Measurements from ENCODE around the gene AFM.

Gene AFM

DNA sequence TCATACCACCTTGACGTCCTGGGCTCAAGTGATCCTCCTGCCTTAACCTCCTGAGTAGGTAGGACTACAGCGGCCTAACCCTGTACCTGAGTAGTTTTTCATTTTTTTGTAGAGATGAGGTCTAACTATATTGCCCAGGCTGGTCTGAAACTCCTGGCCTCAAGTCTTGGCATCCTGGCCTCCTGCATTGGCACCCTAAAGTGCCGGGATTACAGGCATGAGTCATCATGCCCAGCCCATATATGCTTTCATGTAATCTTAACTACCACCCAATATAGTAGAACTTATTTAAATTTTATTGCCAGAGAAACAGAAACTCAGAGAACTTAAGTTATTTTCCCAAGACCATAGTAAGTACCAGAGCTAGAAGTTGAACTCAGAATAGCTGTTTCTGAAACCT, 27.1 kb downstream of the AFM start:
- Histone ChIP-seq H3K4me3 (ENCODE audit: low read depth, low read length) (no peak overlapping the region), H3K27ac (no peak overlapping the region), H3K36me3 (no peaks in the 10 kb centered on the region), H3K27me3 (ENCODE audit: insufficient read depth, low read depth, severe bottlenecking) (no peaks in the 10 kb centered on the region), H3K9me3 (ENCODE audit: severe bottlenecking) (no peaks in the 10 kb centered on the region)
- no peak for DNase-seq
- TF ChIP-seq, protein P1, sequence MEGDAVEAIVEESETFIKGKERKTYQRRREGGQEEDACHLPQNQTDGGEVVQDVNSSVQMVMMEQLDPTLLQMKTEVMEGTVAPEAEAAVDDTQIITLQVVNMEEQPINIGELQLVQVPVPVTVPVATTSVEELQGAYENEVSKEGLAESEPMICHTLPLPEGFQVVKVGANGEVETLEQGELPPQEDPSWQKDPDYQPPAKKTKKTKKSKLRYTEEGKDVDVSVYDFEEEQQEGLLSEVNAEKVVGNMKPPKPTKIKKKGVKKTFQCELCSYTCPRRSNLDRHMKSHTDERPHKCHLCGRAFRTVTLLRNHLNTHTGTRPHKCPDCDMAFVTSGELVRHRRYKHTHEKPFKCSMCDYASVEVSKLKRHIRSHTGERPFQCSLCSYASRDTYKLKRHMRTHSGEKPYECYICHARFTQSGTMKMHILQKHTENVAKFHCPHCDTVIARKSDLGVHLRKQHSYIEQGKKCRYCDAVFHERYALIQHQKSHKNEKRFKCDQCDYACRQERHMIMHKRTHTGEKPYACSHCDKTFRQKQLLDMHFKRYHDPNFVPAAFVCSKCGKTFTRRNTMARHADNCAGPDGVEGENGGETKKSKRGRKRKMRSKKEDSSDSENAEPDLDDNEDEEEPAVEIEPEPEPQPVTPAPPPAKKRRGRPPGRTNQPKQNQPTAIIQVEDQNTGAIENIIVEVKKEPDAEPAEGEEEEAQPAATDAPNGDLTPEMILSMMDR (IDR thresholded peaks at IDR 0.05; ENCODE audit: low read depth, low read length), result no peak

DNA sequence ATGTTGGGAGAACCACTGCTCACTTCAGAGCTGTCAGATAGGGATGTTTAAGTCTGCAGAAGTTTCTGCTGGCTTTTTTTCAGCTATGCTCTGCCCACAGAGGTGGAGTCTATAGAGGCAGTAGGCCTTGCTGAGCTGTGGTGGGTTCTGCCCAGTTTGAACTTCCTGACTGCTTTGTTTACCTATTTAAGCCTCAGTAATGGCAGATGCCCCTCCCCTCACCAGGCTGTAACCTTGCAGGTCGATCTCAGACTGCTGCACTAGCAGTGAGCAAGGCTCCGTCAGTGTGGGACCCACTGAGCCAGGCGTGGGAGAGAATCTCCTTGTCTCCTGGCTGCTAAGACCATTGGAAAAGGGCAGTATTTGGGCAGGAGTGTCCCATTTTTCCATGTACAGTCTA, 36.8 kb downstream of the AFM start:
- Histone ChIP-seq H3K9me3 (ENCODE audit: severe bottlenecking) (no peaks in the 10 kb centered on the region), H3K27me3 (ENCODE audit: insufficient read depth, low read depth, severe bottlenecking) (no peaks in the 10 kb centered on the region), H3K36me3 (no peaks in the 10 kb centered on the region), H3K27ac (no peak overlapping the region), H3K4me3 (ENCODE audit: low read depth, low read length) (no peak overlapping the region)
- TF ChIP-seq, protein P1 (IDR thresholded peaks at IDR 0.05; ENCODE audit: low read depth, low read length), result no peak
- no peak for DNase-seq

DNA sequence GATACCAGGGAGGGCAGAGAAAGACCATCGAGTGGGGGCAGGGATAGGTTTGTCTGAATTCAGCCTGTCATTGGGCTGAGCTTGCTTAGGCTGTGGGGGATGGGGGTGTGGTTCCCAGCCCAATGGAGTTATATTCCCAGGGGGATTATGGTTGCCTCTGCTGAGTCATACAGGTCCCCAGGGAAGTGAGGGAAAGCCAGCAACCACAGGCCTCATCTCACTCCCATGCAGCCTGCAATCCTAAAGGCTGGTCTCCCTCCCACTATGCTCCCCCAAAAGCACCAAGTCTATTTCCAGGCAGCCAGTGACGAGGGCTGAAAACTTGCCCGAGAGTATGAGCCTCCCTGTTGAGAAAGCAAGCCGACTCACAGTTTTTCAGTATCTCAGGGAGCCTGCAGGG, 39.3 kb downstream of the AFM start:
- TF ChIP-seq, protein P1 (IDR thresholded peaks at IDR 0.05; ENCODE audit: low read depth, low read length), result no peak
- H3K9me3 ChIP-seq (ENCODE audit: severe bottlenecking), result no peaks in the 10 kb centered on the region
- H3K27ac ChIP-seq, result no peak overlapping the region
- H3K4me3 ChIP-seq (ENCODE audit: low read depth, low read length), result no peak overlapping the region
- no peaks in the 10 kb centered on the region for H3K36me3 ChIP-seq
- no peaks in the 10 kb centered on the region for H3K27me3 ChIP-seq (ENCODE audit: insufficient read depth, low read depth, severe bottlenecking)
- peak; percentile 54 for DNase-seq

DNA sequence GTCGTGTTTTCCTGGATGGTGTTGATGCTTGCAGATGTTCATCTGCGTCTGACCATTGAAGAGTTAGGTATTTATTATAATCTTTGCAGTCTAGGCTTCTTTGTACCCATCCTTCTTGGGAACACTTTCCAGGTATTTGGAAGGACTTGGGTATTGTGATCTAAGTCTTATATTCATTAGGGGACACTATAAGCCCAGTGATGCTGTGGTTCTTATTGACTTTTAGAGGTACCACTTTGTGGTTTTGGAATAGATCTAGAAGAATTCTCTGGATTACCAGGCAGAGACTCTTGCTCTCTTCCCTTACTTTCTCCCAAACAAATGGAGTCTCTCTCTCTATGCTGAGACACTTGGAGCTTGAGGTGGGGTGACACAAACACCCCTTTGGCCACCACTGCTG, 41.6 kb downstream of the AFM start:
- H3K9me3 ChIP-seq (ENCODE audit: severe bottlenecking), result no peaks in the 10 kb centered on the region
- no peaks in the 10 kb centered on the region for H3K36me3 ChIP-seq
- TF ChIP-seq, protein P1 (IDR thresholded peaks at IDR 0.05; ENCODE audit: low read depth, low read length), result no peak
- no peak for DNase-seq
- no peaks in the 10 kb centered on the region for H3K27me3 ChIP-seq (ENCODE audit: insufficient read depth, low read depth, severe bottlenecking)
- no peak overlapping the region for H3K4me3 ChIP-seq (ENCODE audit: low read depth, low read length)
- H3K27ac ChIP-seq, result no peak overlapping the region

DNA sequence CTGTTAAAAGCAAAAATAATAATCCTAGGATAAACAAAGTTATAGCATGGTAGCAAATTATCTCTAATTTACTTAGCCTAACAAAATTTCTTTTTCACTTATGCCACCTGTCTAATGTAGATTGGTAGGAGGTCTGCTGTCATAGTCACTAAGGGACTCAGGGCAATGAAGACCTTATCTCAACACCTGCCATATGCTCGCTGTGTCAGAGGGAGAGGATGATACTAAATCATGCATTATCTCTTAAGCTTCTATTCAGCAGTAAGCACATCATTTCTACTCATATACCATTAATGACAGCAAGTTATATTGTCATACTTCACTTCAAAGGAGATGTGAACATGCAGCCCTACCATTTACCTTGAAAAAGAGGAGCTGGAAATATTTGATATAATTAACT, 44.1 kb downstream of the AFM start:
- Histone ChIP-seq H3K27ac (no peak overlapping the region; the same call in 1 of the 2 replicates), H3K27me3 (ENCODE audit: insufficient read depth, low read depth, severe bottlenecking) (no peaks in the 10 kb centered on the region), H3K4me3 (ENCODE audit: low read depth, low read length) (no peak overlapping the region), H3K36me3 (no peaks in the 10 kb centered on the region), H3K9me3 (ENCODE audit: severe bottlenecking) (no peaks in the 10 kb centered on the region)
- peak; percentile 54 for DNase-seq
- TF ChIP-seq, protein P1 (IDR thresholded peaks at IDR 0.05; ENCODE audit: low read depth, low read length), result no peak

DNA sequence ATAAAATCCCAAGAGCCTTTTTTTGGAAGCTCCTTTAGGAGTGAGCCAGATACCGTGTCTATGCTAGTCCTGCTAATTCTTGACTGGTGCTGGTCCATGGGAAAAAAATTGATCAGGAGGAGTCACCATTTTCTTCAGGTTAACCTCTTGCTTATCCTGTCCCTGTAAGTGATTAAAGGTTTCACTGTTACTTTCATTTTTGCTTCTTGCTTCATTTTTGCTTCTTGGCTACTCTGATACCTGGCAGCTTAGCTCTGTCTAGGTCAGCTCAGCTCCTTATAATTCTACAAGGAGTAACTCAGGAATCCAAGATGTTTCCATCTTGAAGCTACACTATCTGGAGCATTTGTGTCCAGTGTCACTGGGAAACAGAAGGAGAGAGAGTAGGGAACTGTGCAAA, 45.7 kb downstream of the AFM start:
- TF ChIP-seq, protein P1 (IDR thresholded peaks at IDR 0.05; ENCODE audit: low read depth, low read length), result no peak
- Histone ChIP-seq H3K27me3 (ENCODE audit: insufficient read depth, low read depth, severe bottlenecking) (no peaks in the 10 kb centered on the region), H3K9me3 (ENCODE audit: severe bottlenecking) (no peaks in the 10 kb centered on the region)

More for the DNA sequence above, 45.7 kb downstream of the AFM start:
- Histone ChIP-seq H3K27ac (no peak overlapping the region), H3K36me3 (no peaks in the 10 kb centered on the region), H3K4me3 (ENCODE audit: low read depth, low read length) (no peak overlapping the region)
- DNase-seq, result no peak
